HL-60/S4 (cell line): Measurements from ENCODE around the gene UNC119.

ENCODE experiments used
- in situ Hi-C: fragments of 300-500 bp; cut with MboI; formaldehyde crosslinking; loops from 2 replicates; pipeline ENCODE4 v1.14.3; 2022; ENCODE audit warnings: low sequenced_read_pairs

The UNC119 gene

DNA sequence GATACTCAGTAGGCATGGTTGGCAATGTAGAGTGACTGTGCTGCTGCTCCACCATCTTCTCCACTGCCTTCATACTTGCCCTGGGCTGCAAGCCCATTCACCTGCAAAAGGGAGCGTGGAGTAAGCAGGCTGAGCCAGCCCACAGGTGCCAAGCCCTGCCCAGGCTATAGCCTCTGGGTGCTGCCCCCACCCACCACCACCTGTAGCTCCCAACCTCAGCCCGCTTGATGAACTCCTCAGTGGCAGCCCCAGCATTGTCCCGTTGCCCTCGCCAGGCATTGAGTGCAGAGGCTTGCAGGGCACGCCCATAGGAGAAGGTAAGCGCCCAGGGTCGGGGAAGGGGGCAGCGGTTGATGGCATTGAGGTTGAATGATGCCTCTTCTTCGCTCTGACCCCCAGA lies 21.1 kb upstream of the UNC119 start:
- in situ Hi-C loops = no loop called here

GRCh38 chr17:28573040-28573380 lies 20.6 kb upstream of the UNC119 start:
- in situ Hi-C loops = no loop called here

DNA sequence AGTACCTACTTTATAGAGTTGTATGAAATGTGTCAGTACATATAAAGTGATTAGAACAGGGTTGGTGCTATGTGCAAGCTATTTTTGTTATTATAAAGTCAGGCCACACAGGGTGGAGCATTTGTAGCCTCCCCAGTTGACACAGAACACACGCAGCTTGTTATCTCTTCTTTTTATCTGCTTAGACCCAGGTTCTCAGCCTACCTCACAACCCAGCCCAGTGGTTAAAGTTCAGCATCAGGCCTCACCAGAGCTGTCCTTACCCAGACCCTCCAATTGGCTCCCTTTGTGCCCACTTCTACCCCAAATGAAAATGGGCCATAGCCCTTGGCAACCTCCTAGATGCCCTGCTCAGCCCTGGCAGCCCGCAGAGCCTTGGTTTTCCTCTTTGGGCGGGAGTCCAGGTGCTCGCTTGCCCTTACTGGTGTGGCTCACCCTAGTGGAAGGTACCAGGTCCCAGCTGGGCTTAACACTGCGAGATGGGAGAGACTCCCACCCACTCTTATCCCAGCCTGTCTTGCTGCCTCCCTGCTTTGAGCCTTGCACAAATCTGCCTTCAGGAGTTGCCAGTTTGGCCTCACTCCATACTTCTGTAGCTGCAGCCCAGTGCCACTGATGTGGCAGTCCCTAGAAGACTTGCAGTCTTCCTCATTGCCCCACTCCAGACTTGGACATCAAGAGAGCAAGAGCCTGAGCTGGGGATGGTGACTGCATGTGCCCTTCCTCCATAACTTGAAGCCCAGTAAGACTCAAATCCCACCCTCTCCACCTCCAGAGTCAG lies 20.0 kb upstream of the UNC119 start:
- in situ Hi-C loops = no loop called here

DNA sequence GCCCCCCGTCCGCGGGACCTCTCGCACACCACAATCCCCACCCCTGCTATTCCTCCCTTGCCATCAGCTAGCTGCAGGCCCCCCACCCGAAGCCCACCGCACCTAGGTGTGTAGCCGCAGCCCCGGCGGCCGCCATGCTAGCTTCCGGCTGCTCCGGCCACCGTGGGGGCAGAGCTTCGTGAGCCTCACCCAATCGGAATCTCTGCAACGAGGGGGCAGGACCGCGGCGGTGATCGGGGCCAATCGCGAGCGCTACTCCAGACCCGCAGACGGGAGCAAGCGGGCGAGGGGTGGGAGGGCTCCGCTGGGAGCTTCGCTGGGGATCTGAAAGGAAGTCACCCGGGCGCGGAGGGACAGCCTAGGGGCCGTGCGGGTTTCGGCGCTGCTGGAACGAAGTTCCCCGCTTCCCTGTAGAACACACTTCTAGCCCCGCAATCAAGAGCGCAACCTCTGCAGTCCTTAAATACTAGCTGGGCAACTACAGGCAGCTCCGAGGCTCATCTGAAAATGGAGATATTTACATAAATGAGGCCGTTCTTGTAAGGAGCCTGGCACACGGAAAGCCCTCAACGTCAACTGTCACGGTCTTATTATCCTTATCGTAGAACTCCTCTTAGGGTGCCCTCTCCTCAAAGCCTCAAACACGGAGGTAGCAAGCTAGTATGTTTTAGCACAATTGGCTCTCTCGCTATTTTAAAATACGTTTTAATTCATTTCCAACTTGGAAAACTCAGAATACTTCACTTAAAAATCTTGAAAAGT lies 19.1 kb upstream of the UNC119 start, which contains the start of gene PIGS:
Gene PIGS (minus strand): TSS at position 164 of the 762 bp plus-strand sequence. CDS start 28 bp downstream, at position 136.
- in situ Hi-C loops = no loop called here

DNA sequence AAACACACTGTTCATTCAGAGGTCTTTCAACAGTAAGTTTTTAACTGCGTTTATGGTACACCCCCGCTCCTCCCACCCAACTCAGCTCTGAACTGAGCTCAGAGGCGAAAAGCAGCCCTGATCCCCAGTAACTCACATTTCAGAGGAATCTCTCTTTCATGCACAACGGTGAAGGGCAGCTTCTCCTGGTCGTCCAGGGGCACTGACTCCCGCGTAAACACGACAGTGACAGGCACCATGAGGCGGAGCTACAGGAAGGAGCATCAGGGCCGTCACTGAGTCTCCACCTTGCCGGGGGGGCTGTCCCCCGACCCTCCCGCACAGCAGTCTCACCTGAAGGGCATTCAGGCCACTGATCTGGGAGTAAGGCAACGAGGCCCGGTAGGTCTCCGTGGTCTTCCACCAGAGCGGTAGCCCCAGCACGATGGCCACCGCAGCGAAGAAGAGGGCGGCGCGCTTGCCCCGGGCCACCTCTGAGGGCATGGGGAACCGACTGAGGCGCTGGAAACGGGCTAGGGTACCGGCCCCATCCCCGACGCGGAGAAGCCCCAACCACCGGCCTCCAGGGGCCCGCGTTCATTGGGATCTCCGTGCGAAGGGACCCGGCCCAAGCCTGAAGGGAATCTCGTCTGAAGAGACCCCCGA lies 18.4 kb upstream of the UNC119 start:
- in situ Hi-C loops = no loop called here

DNA sequence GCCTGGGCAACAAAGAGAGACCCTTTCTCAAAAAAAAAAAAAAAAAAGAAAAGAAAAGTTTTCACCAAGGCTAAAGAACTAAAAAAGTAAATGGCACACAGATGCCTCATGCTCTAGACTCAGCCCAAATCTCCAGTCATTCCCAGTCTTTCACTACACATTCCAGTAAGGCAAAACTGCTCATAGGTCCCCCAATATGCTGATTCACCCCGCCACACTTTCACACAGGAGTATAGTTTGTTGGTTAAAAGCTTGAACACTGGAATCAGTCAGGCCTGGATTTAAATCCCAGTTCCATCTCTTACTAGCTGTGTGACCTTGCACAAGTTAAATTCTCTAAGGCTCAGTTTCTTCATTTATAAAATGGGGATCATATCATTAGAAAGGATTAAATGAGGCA lies 17.0 kb upstream of the UNC119 start:
- in situ Hi-C loops = no loop called here

DNA sequence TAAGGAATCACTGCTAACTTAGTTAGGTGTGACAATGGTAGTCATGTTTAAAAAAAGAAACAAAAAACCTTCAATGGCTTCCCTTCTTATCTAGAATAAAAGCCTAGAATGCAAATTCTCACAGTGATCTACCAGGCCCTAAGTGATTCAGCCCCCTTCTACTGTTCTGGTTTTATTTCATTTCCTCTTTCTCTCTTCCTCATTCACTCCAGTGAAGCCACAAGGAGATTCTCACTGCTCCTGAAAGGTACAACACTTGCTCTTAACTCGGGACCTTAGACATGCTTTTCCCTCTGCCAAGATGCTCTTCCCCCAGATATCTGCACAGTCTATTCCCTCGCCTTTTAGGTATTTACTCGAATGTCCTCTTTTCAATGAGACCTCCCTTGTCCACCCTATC lies 15.2 kb upstream of the UNC119 start:
- in situ Hi-C loops = no loop called here

GRCh38 chr17:28563475-28563874 lies 11.1 kb upstream of the UNC119 start:
- in situ Hi-C loops = no loop called here

DNA sequence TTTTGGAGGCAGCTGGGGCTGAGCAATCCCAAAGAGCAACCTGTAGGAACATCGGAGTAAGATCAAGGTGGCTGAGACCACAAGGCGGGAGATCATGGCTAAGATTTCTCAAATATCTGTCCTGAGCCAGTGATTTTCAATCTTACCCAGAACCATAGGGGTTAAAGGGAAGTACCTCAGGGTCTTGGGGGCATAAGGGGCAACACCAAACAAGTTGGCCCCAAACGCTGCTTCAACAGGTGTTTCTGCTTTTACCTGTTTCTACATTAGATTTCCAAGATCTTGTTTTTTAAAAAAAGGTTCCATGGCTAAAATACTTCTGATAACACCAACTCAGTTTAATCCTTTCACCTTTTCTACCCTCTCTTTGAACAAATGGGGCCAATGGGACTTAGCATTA lies 2.6 kb upstream of the UNC119 start:
- in situ Hi-C loops = no loop called here

GRCh38 chr17:28554565-28554964 lies 2.1 kb upstream of the UNC119 start:
- in situ Hi-C loops = no loop called here

DNA sequence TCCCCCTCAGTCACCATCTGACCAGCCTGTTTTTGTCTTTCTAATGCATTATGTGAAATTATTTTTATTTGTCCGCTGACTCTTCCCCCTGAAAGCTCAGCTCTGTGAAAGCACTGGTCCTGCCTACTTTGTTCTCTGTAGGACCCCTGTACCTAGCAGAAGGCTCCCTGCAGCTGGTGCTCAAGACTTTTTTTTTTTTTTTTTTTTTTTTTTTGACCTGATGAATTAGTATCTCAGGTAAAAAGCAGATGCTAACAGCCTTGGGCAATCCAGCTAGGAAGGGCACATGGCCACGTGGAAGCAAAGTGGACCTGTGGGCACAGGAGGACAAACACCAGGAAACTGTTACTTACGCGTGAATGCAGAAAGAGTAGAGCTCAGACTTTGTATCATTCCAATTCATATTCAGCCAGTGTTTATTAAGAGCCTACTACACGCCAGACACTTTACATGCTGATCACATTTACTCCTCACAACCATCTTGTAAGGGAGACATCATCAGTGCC lies 629 bp upstream of the UNC119 start:
- in situ Hi-C loops = no loop called here

GRCh38 chr17:28551421-28552175 lies 826 bp downstream of the UNC119 start:
- in situ Hi-C loops = no loop called here

DNA sequence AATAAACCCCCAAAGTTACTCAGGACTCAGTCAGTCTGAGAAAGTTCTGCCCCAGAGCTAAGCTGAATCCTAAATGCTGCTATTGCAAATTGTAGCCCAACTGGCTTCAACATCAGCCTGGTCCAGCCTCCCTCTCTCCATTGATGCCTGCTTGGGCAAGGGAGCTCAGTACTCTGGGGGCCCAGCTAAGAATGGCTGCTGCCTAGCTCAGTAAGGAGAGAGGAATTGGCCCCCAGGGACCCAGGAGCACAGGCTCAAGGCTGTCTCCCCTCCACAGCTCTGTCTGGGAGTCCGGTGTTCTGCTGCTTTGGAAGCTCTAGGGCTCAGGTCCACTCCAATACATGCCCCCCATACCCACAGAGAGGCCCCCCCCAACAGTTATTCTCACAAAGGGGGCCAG lies 1.6 kb downstream of the UNC119 start:
- in situ Hi-C loops = no loop called here

DNA sequence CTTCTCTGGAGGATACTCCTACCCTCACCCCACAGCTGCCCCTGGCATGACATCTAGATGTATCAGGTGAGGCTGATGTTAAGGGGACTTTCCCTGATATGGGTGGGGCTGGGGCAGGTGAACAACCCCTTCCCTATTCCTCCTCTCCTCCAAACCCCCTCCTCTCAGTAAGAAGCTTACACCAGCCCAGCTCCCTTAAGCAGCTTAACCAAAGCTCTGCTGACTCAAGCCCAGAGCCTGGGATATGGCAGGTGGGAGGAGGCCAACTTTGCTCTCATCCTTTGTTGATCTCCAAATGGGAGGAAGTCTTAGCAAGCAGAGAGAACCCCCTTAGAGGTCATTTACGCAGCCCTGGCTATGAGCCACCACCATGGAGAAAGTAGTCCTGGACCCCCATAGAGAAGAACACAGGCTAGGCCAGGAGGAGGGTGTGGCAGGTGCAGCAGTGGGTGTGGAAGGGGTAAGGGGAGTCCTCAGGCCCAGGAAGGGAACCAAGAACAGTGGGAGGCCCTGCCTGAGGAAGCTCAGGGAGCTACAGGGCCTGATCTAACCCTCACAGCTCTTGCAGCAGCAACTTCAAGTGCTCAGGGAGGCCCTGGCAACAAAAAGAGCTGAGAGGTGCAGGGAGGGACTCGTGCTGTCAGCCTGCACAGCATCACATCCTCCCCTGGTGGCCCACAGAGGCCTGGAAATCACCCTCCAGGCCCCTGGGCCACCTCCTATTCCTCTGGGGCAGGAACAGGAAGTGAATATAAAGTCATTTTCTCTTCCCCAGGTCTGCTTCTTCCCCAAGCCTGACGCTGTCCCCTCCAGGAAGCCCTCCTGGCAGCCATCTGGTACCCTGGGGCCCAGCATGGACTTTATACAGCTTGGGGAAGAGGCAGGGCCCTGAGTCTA lies 2.9 kb downstream of the UNC119 start:
- in situ Hi-C loops = no loop called here

DNA sequence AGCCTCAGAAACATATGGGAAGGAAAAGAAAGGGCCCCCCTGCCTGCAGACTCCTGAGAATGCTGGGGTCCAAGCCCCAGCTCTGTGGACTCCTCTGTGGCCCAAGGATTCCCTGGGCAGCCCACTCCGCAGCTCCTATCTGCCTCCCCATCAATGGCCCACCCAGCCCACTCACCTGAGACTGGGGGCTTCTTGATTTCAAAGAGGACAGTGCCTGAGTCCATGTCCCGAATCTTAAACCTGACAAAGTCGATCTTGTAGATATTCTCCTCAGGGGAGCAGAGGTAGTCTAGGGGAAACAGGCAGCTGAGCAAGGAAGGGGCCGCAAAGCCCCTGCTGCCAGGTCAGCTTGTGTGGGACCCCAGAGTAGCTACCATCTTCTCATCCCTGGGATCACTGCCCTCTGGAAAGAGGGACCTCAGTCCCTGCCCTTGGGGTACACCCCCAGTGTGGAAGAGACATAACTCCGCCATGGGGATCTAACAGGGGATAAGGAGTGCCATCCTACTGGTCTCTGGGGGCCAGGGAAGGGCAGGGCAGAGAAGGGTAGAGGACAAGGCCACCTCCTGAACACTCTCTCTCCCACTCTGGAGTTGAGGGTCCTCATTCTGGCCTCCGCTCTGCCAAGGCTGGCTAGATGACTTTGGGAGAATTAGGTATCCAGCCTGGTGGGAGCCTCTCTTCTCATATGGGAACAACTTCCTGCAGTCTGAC lies 3.9 kb downstream of the UNC119 start:
- in situ Hi-C loops = no loop called here

GRCh38 chr17:28547623-28548416 lies 4.6 kb downstream of the UNC119 start:
- in situ Hi-C loops = no loop called here

DNA sequence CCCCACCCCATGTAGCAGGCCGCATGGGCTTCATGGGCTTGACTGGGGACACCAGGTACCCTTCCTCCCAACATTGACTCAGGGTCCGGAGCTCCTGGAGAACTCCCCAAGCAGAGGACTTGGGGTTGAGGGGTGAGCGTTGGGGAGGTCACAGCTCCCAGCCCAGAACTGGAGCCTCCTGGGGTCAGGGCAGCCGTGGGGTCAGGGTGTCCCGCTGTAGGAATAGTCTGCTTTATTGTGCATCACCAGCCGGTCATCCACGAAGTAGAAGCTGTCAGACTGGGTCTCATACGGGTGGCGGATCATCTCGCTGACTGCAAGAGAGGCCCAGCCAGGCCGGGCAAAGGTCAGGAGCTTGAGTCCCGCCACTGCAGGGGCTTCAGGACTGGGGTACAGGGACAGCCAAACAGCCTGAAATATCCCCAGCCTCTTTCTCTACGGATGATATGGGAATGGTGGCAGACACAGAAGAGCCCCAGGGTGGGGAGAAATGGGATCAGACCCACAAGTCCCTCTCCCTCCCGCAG lies 5.3 kb downstream of the UNC119 start:
- in situ Hi-C loops = no loop called here

DNA sequence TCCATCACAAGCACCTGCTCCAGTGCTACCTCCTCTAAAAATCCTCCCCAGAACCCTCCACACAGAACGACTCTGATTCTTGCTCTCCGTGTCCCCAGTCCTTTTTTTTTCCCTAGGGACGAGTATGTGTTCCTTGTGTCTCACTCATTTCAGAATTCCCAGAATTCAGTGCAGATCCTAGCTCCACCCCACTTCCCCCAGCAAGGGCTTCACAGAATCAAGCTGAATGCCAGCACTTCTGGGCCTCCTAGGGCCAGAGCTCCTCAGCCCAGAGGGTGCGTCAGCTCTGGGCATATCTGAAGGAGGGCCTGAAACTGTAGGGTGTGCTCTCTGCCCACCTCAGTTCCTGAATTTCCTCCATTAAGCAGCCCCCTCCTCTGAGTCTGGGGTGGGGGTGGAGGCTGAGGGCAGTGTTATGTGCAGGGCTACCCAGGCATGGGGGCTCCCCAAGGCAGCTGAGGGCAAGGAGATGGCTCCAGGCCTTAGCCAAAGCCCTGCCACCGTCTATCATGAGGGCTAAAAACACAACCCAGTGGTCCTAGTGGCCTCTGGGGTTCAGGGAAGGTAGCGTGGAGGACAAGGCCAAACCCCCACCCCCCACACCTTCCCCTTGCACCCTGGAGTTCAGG lies 6.5 kb downstream of the UNC119 start:
- in situ Hi-C loops = no loop called here
